GM23338 (cell line): ENCODE data around the gene GUCY1A1. TPM values are rescaled to one million over a fixed set of nuclear protein-coding genes. Genes with fewer than 3 reads are reported as not detected.

Experiments
- ATAC-seq: fragments of 200-7000 bp; cut with Tn5 transposase; 3 replicates; pipeline ENCODE4 v1.9.1; 2020
- DNase-seq: peaks from one replicate; pipeline ENCODE4 v3.0.0-alpha.2; 2015; ENCODE audit warnings: low spot score
- H2AFZ ChIP-seq: fragments of 200-600 bp; sonication (generic); 2 replicates; pipeline ENCODE4 v1.8.0; 2016; ENCODE audit warnings: antibody characterized with exemption, mild to moderate bottlenecking, moderate library complexity
- H3F3A ChIP-seq: fragments of 200-600 bp; sonication (generic); replicated peaks from 2 replicates; pipeline ENCODE4 v1.8.0; 2017; ENCODE audit warnings: antibody characterized with exemption, mixed run types, low read depth
- H3K27ac ChIP-seq: fragments of 200-600 bp; sonication (generic); 2 replicates; pipeline ENCODE4 v1.6.1; 2016; ENCODE audit warnings: low read depth
- H3K27me3 ChIP-seq: fragments of 200-600 bp; sonication (generic); 2 replicates; pipeline ENCODE4 v1.8.0; 2016; ENCODE audit warnings: mild to moderate bottlenecking, mixed run types, moderate library complexity; ENCODE audit not compliant: insufficient read depth
- H3K36me3 ChIP-seq: fragments of 200-600 bp; sonication (generic); 2 replicates; pipeline ENCODE4 v1.8.0; 2016; ENCODE audit warnings: mild to moderate bottlenecking; ENCODE audit not compliant: insufficient read depth
- H3K4me1 ChIP-seq: fragments of 200-600 bp; sonication (generic); 2 replicates; pipeline ENCODE4 v1.8.0; 2016; ENCODE audit warnings: mild to moderate bottlenecking, moderate library complexity; ENCODE audit not compliant: insufficient read depth
- H3K4me2 ChIP-seq: fragments of 200-600 bp; sonication (generic); 2 replicates; pipeline ENCODE4 v1.7.1; 2017; ENCODE audit warnings: mixed run types
- H3K4me3 ChIP-seq: fragments of 200-600 bp; sonication (generic); 2 replicates; pipeline ENCODE4 v1.6.1; 2016; ENCODE audit warnings: mixed run types
- H3K79me2 ChIP-seq: fragments of 200-600 bp; sonication (generic); replicated peaks from 2 replicates; pipeline ENCODE4 v1.8.0; 2017; ENCODE audit warnings: mild to moderate bottlenecking; ENCODE audit not compliant: insufficient read depth
- H3K9me2 ChIP-seq: fragments of 200-600 bp; sonication (generic); 2 replicates; pipeline ENCODE4 v1.8.0; 2017; ENCODE audit not compliant: insufficient read depth
- H4K20me1 ChIP-seq: fragments of 200-600 bp; sonication (generic); replicated peaks from 2 replicates; pipeline ENCODE4 v1.8.0; 2017; ENCODE audit warnings: mild to moderate bottlenecking; ENCODE audit not compliant: insufficient read depth
- H3K27ac Mint-ChIP-seq: 2 replicates; pipeline ENCODE4 v1.8.0; 2020; ENCODE audit warnings: inconsistent platforms, mild to moderate bottlenecking, moderate library complexity, mixed read lengths
- H3K27me3 Mint-ChIP-seq: 3 replicates; pipeline ENCODE4 v1.8.0; 2022; ENCODE audit warnings: low read depth, mild to moderate bottlenecking, moderate library complexity, mixed read lengths, inconsistent platforms; ENCODE audit not compliant: insufficient read depth, poor library complexity
- H3K36me3 Mint-ChIP-seq: 3 replicates; pipeline ENCODE4 v1.8.0; 2021; ENCODE audit warnings: low read depth, mild to moderate bottlenecking, inconsistent platforms, moderate library complexity, mixed read lengths
- H3K4me1 Mint-ChIP-seq: 3 replicates; pipeline ENCODE4 v1.8.0; 2020; ENCODE audit warnings: mild to moderate bottlenecking, inconsistent platforms, mixed read lengths
- H3K4me3 Mint-ChIP-seq: 3 replicates; pipeline ENCODE4 v1.8.0; 2021; ENCODE audit warnings: moderate library complexity, mild to moderate bottlenecking, inconsistent platforms, mixed read lengths
- H3K9me3 Mint-ChIP-seq: 3 replicates; pipeline ENCODE4 v1.8.0; 2020; ENCODE audit warnings: moderate library complexity, mild to moderate bottlenecking, inconsistent platforms, mixed read lengths
- CREB1 ChIP-seq: fragments of 250-450 bp; sonication (Bioruptor Pico); IDR thresholded peaks from 2 replicates; pipeline ENCODE4 v1.5.0; 2020; ENCODE audit warnings: low read depth, mild to moderate bottlenecking, moderate library complexity
- CTCF ChIP-seq, 2 experiments: fragments of 200-600 bp in 1 of 2; sonication (generic) in 1 of 2; conservative IDR thresholded peaks; 2 replicates each; pipeline versions ENCODE4 v1.5.1 to v1.6.1; 2016 to 2017; ENCODE audit warnings: antibody characterized with exemption in 2 of 2, low read depth in 2 of 2, mild to moderate bottlenecking in 2 of 2, moderate library complexity in 1 of 2
- ETS1 ChIP-seq: IDR thresholded peaks from 2 replicates; pipeline ENCODE4 v1.6.1; 2016; ENCODE audit warnings: antibody characterized with exemption
- EZH2 ChIP-seq: fragments of 200-600 bp; sonication (generic); IDR thresholded peaks from one replicate; pipeline ENCODE4 v1.8.0; 2017; ENCODE audit warnings: antibody characterized with exemption, mild to moderate bottlenecking, low read depth; ENCODE audit not compliant: unreplicated experiment
- EZH2phosphoT487 ChIP-seq: fragments of 200-600 bp; sonication (generic); IDR thresholded peaks from one replicate; pipeline ENCODE4 v1.8.1; 2018; ENCODE audit warnings: antibody characterized with exemption; ENCODE audit not compliant: unreplicated experiment
- JUNB ChIP-seq: IDR thresholded peaks from one replicate; pipeline ENCODE4 v1.6.1; 2016; ENCODE audit warnings: antibody characterized with exemption; ENCODE audit not compliant: unreplicated experiment
- NANOG ChIP-seq: IDR thresholded peaks from 2 replicates; pipeline ENCODE4 v1.6.1; 2016; ENCODE audit warnings: antibody characterized with exemption, borderline replicate concordance
- POLR2AphosphoS5 ChIP-seq: IDR thresholded peaks from 2 replicates; pipeline ENCODE4 v1.6.1; 2016; ENCODE audit warnings: antibody characterized with exemption, low read depth
- REST ChIP-seq: IDR thresholded peaks from one replicate; pipeline ENCODE4 v1.6.1; 2018; ENCODE audit warnings: antibody characterized with exemption; ENCODE audit not compliant: unreplicated experiment
- STAT1 ChIP-seq: IDR thresholded peaks from one replicate; pipeline ENCODE4 v1.6.1; 2016; ENCODE audit warnings: antibody characterized with exemption; ENCODE audit not compliant: unreplicated experiment
- ZNF114 ChIP-seq: fragments of 250-450 bp; sonication (Bioruptor Pico); IDR thresholded peaks from 2 replicates; pipeline ENCODE4 v1.5.0; 2020; ENCODE audit warnings: mild to moderate bottlenecking, moderate library complexity
- ZNF331 ChIP-seq: fragments of 250-450 bp; sonication (Bioruptor Pico); IDR thresholded peaks from 2 replicates; pipeline ENCODE4 v1.5.0; 2020; ENCODE audit warnings: low read depth, mild to moderate bottlenecking, moderate library complexity
- ZNF462 ChIP-seq: fragments of 250-450 bp; sonication (Bioruptor Pico); IDR thresholded peaks from 2 replicates; pipeline ENCODE4 v1.5.0; 2020; ENCODE audit warnings: mild to moderate bottlenecking, moderate library complexity
- polyA plus RNA-seq: library from polyadenylated mRNA; unstranded; fragments of >200 nt; fragmentation: Nextera tagmentation; extraction: Ambion mirVana; gene quantifications from 2 replicates; pipeline ENCODE4 v1.2.1, GENCODE V29; 2016
- total RNA-seq: library from RNA; depleted of rRNA; stranded (reverse); fragments of >200 nt; shearing (Covaris generic); gene quantifications from 2 replicates; pipeline ENCODE4 v1.2.3, GENCODE V29; 2014

GUCY1A1 gene
- total and polyA plus RNA-seq, 2 experiments from 2014 or later, result not detected

GRCh38 chr4:155713911-155714310 lies 47.3 kb downstream of the GUCY1A1 start (continued):
- TF ChIP-seq ZNF462 (CRISPR knock-in tag) (no peak), NANOG (no peak)

- H3K9me3 Mint-ChIP-seq, result no peaks in the 10 kb centered on the region
- TF ChIP-seq CREB1 (CRISPR knock-in tag) (no peak), EZH2phosphoT487 (no peak), EZH2 (no peak), POLR2AphosphoS5 (no peak), STAT1 (no peak), ZNF331 (CRISPR knock-in tag) (no peak), REST (no peak), ZNF114 (CRISPR knock-in tag) (no peak), NANOG (no peak), CTCF (conservative IDR thresholded peaks at IDR 0.05; ENCODE audit: low read depth in 2 of 2) (no peak), JUNB (no peak), ETS1 (no peak)
These were observed 55.7 kb downstream of the GUCY1A1 start for GRCh38 chr4:155722336-155722735.

More at GRCh38 chr4:155722336-155722735, 55.7 kb downstream of the GUCY1A1 start:
- H3K9me2 ChIP-seq, result 0 out of 2 replicates have a peak, but pooled peaks cover 3% of the 10 kb centered on the region
- no peaks in the 10 kb centered on the region for H4K20me1 ChIP-seq
- Mint-ChIP-seq H3K4me1 (peaks cover 16% of the 10 kb centered on the region), H3K36me3 (no peaks in the 10 kb centered on the region), H3K27me3 (no peaks in the 10 kb centered on the region), H3K27ac (no peak overlapping the region), H3K4me3 (no peak overlapping the region)
- no peak for ATAC-seq
- H3K4me2 ChIP-seq, result no peak overlapping the region
- no peak overlapping the region for H3K4me3 ChIP-seq
- H3K79me2 ChIP-seq, result no peaks in the 10 kb centered on the region
- no peak for DNase-seq
- H3K4me1 ChIP-seq, result no peaks in the 10 kb centered on the region
- no peaks in the 10 kb centered on the region for H3F3A ChIP-seq
- H3K27me3 ChIP-seq, result no peaks in the 10 kb centered on the region
- no peaks in the 10 kb centered on the region for H3K36me3 ChIP-seq
- no peak overlapping the region for H2AFZ ChIP-seq
- H3K27ac ChIP-seq, result no peak overlapping the region
